Endothelial cell of umbilical vein (primary cell): Measurements from ENCODE around the gene SLC29A3. TPM values are rescaled to one million over a fixed set of nuclear protein-coding genes. Genes with fewer than 3 reads are reported as not detected.

Source experiments
- BruUV-seq: library from RNA; stranded (reverse); fragments of 400-500 nt; replicated peaks from 2 replicates; lab custom pipeline; 2021; lab: Mats Ljungman, UMichigan
- CTCF ChIA-PET: fragments of 300-600, 350-600 bp; sonication (Branson Sonifier 250); formaldehyde crosslinking; loops from one replicate; lab custom pipeline; 2021; ENCODE audit warnings: antibody characterized with exemption, inconsistent platforms; lab: Charles Lee
- POLR2A ChIA-PET: fragments of 300-600, 350-600 bp; sonication (Branson Sonifier 250); formaldehyde crosslinking; loops from one replicate; lab custom pipeline; 2021; ENCODE audit warnings: antibody characterized with exemption, inconsistent platforms; lab: Charles Lee
- DNase-seq: peaks from one replicate; pipeline ENCODE4 v3.0.0-alpha.2; 2011; ENCODE audit warnings: low read depth, low spot score
- FAIRE-seq: peaks from 2 replicates; lab custom pipeline; 2011; peaks lifted over from hg19 to GRCh38; lab: Jason Lieb, UNC
- H2AFZ ChIP-seq: 2 replicates; pipeline ENCODE4 v1.6.0; 2012; ENCODE audit warnings: low read depth, low read length, control low read depth, inconsistent platforms
- H3K27ac ChIP-seq: 2 replicates; pipeline ENCODE4 v1.5.1; 2011; ENCODE audit warnings: low read depth, mild to moderate bottlenecking, control low read depth, low read length, moderate library complexity; ENCODE audit not compliant: insufficient read depth
- H3K27me3 ChIP-seq, 2 experiments: 2 replicates each; pipeline versions ENCODE4 v1.6.0 to v1.6.1; 2011; ENCODE audit warnings: low read length in 2 of 2, mixed read lengths in 1 of 2; ENCODE audit not compliant: control insufficient read depth in 2 of 2, insufficient read depth in 2 of 2
- H3K36me3 ChIP-seq, 2 experiments: 2 replicates in 1 of 2; 3 replicates in 1 of 2; pipeline ENCODE4 v1.5.1; 2011; ENCODE audit warnings: low read length in 2 of 2, mild to moderate bottlenecking in 1 of 2, moderate library complexity in 1 of 2; ENCODE audit not compliant: control insufficient read depth in 2 of 2, insufficient read depth in 2 of 2; ENCODE audit errors: extremely low read depth in 1 of 2
- H3K4me1 ChIP-seq: 3 replicates; pipeline ENCODE4 v1.5.1; 2011; ENCODE audit warnings: mild to moderate bottlenecking, low read length; ENCODE audit not compliant: control insufficient read depth, insufficient read depth; ENCODE audit errors: extremely low read depth
- H3K4me2 ChIP-seq: 2 replicates; pipeline ENCODE4 v1.6.1; 2011; ENCODE audit warnings: low read length, control low read depth, mixed read lengths; ENCODE audit not compliant: insufficient read depth
- H3K4me3 ChIP-seq, 3 experiments: fragments of 200-600 bp in 1 of 3; sonication (generic), shearing (Covaris generic) in 1 of 3; replicated peaks in 1 of 3; 2 replicates each; pipeline ENCODE4 v1.5.1; 2011 to 2016; ENCODE audit warnings: control low read depth in 3 of 3, low read length in 3 of 3, mild to moderate bottlenecking in 2 of 3, inconsistent platforms in 1 of 3, low read depth in 1 of 3, moderate library complexity in 1 of 3; ENCODE audit not compliant: insufficient read depth in 1 of 3
- H3K79me2 ChIP-seq: 2 replicates; pipeline ENCODE4 v1.6.0; 2012; ENCODE audit warnings: low read length, inconsistent platforms; ENCODE audit not compliant: control insufficient read depth, insufficient read depth
- H3K9ac ChIP-seq: replicated peaks from 2 replicates; pipeline ENCODE3; 2011; ENCODE audit warnings: low read length, control low read depth; ENCODE audit not compliant: insufficient read depth; ENCODE audit errors: extremely low read depth
- H3K9me1 ChIP-seq: replicated peaks from 3 replicates; pipeline ENCODE4 v1.6.0; 2011; ENCODE audit warnings: mild to moderate bottlenecking, low read length; ENCODE audit not compliant: control insufficient read depth, insufficient read depth; ENCODE audit errors: extremely low read depth
- H3K9me3 ChIP-seq: replicated peaks from 2 replicates; pipeline ENCODE4 v1.5.1; 2012; ENCODE audit warnings: low read length, inconsistent platforms; ENCODE audit not compliant: control insufficient read depth, insufficient read depth
- H4K20me1 ChIP-seq: replicated peaks from 2 replicates; pipeline ENCODE3; 2011; ENCODE audit warnings: mild to moderate bottlenecking, low read length; ENCODE audit not compliant: control insufficient read depth, insufficient read depth; ENCODE audit errors: extremely low read depth
- EZH2 ChIP-seq: IDR thresholded peaks from 2 replicates; pipeline ENCODE4 v1.6.1; 2012; ENCODE audit warnings: borderline replicate concordance, low read depth, mild to moderate bottlenecking, moderate library complexity, low read length, inconsistent platforms; ENCODE audit not compliant: severe bottlenecking
- FOS ChIP-seq: IDR thresholded peaks from 2 replicates; pipeline ENCODE4 v1.6.1; 2011; ENCODE audit warnings: mild to moderate bottlenecking, low read length, moderate library complexity, borderline replicate concordance; ENCODE audit not compliant: insufficient read depth
- GATA2 ChIP-seq: IDR thresholded peaks from 2 replicates; pipeline ENCODE4 v1.7.0; 2011; ENCODE audit warnings: low read depth, mild to moderate bottlenecking, moderate library complexity, mixed read lengths, low read length; ENCODE audit not compliant: insufficient read length, insufficient read depth
- JUN ChIP-seq: IDR thresholded peaks from 2 replicates; pipeline ENCODE4 v1.6.1; 2011; ENCODE audit warnings: borderline replicate concordance, low read depth; ENCODE audit not compliant: insufficient read length, insufficient read depth
- MYC ChIP-seq: IDR thresholded peaks from one replicate; pipeline ENCODE4 v1.6.1; 2011; ENCODE audit warnings: mild to moderate bottlenecking, low read depth, low read length
- POLR2A ChIP-seq: IDR thresholded peaks from 2 replicates; pipeline ENCODE4 v1.6.1; 2012; ENCODE audit warnings: low read depth, mild to moderate bottlenecking, control low read depth, low read length
- POLR2AphosphoS5 ChIP-seq: IDR thresholded peaks from 2 replicates; pipeline ENCODE4 v1.6.1; 2012; ENCODE audit warnings: low read depth, mild to moderate bottlenecking, control low read depth, low read length, moderate library complexity; ENCODE audit not compliant: insufficient read depth
- dilution Hi-C: fragments of 300-500 bp; cut with MboI; formaldehyde crosslinking; loops from one replicate; pipeline ENCODE4 v1.15.0; 2019; ENCODE audit warnings: low sequenced_read_pairs; ENCODE audit not compliant: extremely low pct_ligation_motif_present
- intact Hi-C: fragments of 100-400 bp; cut with micrococcal nuclease; formaldehyde crosslinking; loops from one replicate; pipeline ENCODE4 v1.10.0; 2022
- polyA plus RNA-seq, 4 experiments: library from polyadenylated mRNA; depleted of rRNA in 3 of 4; stranded (reverse) in 3 of 4; unstranded in 1 of 4; fragments of >200 nt; gene quantifications; 2 replicates each; pipeline versions ENCODE4 v1.2.1 to v1.2.3, GENCODE V29; 2011 to 2012; ENCODE audit warnings: missing spikeins in 1 of 4
- total RNA-seq: library from RNA; stranded (reverse); gene quantifications from 2 replicates; pipeline ENCODE4 v1.2.3, GENCODE V29; 2021
- TF ChIP-seq, protein P1 (sequence below), 2 donors: IDR thresholded peaks; 1 replicate in 1 of 2; 2 replicates in 1 of 2; pipeline ENCODE4 v1.5.1; 2011; ENCODE audit warnings: low read length in 2 of 2, mild to moderate bottlenecking in 2 of 2, moderate library complexity in 2 of 2, control low read depth in 1 of 2, inconsistent platforms in 1 of 2, low read depth in 1 of 2; ENCODE audit not compliant: insufficient read depth in 1 of 2; ENCODE audit errors: extremely low read depth in 1 of 2
- TF ChIP-seq, protein P2 (sequence below): IDR thresholded peaks from 2 replicates; pipeline ENCODE4 v1.6.1; 2011; ENCODE audit not compliant: insufficient read depth, insufficient read length

The SLC29A3 gene
- total and polyA plus RNA-seq, 2 donors (not counting 3 experiments of a cell fraction or from before 2014, with no cell fraction given): 5.0 to 9.1 TPM

DNA sequence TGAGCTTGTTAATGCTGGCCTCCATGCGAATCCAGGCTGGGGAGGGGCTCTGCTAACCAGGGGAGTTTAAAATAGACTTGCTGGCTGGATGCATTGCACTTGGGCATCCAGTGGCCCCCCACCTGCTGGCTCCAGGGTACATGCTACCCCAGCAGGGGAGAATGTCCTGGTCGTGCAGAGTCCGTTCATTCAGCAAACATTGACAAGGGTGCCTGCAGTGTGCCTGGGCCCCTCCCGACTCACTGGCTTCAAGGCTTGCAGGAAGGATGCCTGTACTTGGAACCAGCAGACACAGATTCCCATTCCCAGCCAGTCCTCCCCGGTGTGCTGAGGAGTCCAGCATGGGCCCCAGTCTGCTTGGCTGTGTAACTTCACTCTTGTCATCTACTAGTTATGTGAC is 1.5 kb downstream of the SLC29A3 start:
- Histone ChIP-seq H3K9me1 (no peaks in the 10 kb centered on the region), H3K27me3 (no peaks in the 10 kb centered on the region), H3K9ac (no peak overlapping the region), H3K27ac (no peak overlapping the region), H3K4me3 (no peak overlapping the region), H2AFZ (no peak overlapping the region), H4K20me1 (no peaks in the 10 kb centered on the region), H3K36me3 (no peaks in the 10 kb centered on the region), H3K9me3 (no peaks in the 10 kb centered on the region), H3K79me2 (no peaks in the 10 kb centered on the region), H3K4me1 (peaks cover 3% of the 10 kb centered on the region), H3K4me2 (no peak overlapping the region)
- no peak for DNase-seq
- TF ChIP-seq FOS (no peak), MYC (no peak), POLR2AphosphoS5 (no peak), GATA2 (no peak), POLR2A (no peak), EZH2 (no peak), JUN (no peak)
- TF ChIP-seq, protein P1, sequence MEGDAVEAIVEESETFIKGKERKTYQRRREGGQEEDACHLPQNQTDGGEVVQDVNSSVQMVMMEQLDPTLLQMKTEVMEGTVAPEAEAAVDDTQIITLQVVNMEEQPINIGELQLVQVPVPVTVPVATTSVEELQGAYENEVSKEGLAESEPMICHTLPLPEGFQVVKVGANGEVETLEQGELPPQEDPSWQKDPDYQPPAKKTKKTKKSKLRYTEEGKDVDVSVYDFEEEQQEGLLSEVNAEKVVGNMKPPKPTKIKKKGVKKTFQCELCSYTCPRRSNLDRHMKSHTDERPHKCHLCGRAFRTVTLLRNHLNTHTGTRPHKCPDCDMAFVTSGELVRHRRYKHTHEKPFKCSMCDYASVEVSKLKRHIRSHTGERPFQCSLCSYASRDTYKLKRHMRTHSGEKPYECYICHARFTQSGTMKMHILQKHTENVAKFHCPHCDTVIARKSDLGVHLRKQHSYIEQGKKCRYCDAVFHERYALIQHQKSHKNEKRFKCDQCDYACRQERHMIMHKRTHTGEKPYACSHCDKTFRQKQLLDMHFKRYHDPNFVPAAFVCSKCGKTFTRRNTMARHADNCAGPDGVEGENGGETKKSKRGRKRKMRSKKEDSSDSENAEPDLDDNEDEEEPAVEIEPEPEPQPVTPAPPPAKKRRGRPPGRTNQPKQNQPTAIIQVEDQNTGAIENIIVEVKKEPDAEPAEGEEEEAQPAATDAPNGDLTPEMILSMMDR (IDR thresholded peaks at IDR 0.05; ENCODE audit: extremely low read depth in 1 of 2, insufficient read depth in 1 of 2, low read depth in 1 of 2, low read length in 2 of 2): no peak
- TF ChIP-seq, protein P2, sequence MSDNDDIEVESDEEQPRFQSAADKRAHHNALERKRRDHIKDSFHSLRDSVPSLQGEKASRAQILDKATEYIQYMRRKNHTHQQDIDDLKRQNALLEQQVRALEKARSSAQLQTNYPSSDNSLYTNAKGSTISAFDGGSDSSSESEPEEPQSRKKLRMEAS: no peak
- CTCF ChIA-PET: interaction anchor here (1.2 to 8.0 kb wide), 12 partner anchors 10 to 491 kb away, joined by 3 to 90 read pairs (median 8); no protein-coding TSS in a partner anchor
- no peak for FAIRE-seq
- POLR2A ChIA-PET: interaction anchor here (1.1 kb wide), 1 partner anchor 43 kb away, joined by 4 read pairs; no protein-coding TSS in a partner anchor
- intact Hi-C loops: no loop called here
- dilution Hi-C loops: no loop called here
- no TSS peak for BruUV-seq
